Stimulated activated CD8-positive, alpha-beta memory T cell treated with anti-CD3 and anti-CD28 coated beads, Interleukin-15, amount 100 ng/mL, for 4 hours (primary cell): ENCODE results near the gene CST5.
"Not testable (repeated sequence)": the region's sequence is repeated elsewhere in the genome, so short reads cannot be mapped to it uniquely, and the experiment has no call there.

Experiments
- DNase-seq, 2 donors: peaks; one replicate each; pipeline ENCODE4 v3.0.0-alpha.2; 2020; ENCODE audit warnings: low read depth in 2 of 2

CST5 gene

DNA sequence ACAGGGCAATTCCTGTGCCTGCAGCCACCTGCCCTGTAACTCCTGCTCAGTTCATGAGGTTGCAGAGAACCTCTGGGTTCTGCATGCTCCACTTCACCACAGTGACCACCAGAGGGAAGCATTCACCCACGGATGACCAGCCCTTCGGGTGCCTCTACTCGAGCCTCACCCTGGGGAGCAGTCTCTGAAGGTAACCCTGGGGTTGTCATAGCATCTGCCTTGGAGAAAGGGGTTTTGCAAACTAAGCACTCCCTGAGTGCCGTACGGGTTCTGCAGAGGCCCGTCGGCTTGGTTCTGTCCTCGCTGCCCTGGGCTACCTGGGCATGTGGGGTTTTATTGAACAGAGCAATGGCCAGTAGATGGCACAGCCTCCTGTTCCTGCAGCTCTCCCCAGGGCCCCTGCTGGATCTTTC lies 10.2 kb upstream of the CST5 start:
- peak; percentile 4 to 24 for DNase-seq

DNA sequence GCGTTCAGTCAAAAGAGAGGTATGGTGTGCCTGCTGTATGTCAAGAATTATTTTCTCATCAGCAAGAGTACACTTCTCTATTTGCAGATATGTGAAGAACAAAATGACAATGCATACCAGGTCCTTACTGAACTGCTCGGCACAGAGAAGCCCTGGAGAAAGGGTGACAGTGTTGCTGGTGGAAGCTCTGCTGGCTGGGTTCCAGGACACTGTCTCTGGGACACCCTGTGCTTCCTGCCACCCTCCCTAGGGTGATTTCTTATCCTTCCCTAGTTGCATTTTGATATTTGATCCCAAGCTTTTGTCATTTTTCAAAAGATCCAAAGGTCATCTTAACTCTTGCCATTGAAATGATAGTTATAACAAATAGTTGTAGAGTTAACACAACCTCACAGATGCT lies 8.3 kb upstream of the CST5 start:
- DNase-seq: no peak

DNA sequence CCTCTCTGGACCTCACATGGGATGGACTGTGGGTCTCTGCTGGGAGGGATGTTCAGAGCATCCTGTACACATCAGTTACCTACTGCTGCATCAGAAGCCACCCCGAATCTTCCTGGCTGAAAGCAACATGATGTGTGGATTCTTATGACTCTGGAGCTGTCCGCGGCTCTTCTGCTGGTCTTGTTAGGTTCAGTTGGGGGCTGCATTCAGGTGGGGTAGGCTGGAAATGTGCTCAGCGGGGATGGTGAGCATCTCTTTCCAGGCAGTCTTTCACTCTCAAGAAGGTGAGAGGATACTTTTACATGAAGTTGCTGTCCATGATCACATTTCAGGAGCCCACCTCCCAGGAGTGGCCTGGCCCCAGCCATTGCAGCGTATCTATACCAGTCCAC lies 5.2 kb upstream of the CST5 start:
- DNase-seq: no peak

DNA sequence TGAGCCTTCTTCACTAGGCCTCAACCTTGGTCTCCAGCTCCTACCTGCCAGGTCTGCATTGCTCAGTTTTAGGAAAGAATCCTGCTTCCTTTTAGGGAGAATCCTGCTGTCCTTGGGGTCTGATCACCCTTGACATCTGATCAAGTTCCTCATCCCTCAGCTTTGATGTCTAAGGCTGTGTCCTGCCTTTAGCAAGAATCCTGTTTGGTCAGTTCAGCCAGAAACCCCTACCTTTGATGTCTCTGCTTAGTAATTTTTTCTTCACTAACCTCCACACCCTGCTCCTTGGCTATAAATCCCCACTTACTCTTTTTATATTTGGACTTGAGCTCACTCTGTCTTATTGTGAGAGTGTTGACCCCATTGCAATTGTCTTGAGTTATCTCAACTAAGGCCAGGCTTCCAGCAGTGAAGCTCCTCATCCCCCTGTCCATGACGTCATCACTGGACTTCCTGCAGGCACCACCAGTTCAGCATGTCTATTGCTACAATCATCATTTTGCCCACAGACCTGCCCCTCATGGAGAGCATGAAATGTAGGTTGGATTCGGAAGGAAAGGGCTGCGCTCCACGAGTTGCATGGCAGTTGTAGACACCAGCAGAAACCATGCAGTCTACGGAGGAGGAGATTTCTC lies 4.7 kb upstream of the CST5 start:
- no peak for DNase-seq

DNA sequence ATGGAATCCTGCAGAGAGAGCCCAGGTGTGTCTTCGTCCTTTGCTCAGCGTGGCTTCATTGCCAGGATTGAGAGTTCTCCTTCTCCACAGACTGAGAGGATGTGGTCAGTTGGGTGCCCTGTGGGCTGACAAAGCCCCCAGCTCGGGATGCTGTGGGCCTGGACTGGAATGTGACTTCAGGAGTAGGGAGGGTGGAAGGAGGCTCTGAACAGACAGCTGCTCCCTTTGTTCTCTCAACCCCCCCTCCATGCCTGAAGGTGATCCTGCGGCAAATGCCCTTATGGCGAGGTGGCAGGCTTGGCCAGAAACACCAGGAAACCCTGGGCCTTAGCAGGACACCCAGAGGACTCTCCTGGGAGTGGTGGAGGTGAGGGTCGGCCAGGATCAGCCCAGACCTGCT lies 1.8 kb upstream of the CST5 start:
- no peak for DNase-seq

DNA sequence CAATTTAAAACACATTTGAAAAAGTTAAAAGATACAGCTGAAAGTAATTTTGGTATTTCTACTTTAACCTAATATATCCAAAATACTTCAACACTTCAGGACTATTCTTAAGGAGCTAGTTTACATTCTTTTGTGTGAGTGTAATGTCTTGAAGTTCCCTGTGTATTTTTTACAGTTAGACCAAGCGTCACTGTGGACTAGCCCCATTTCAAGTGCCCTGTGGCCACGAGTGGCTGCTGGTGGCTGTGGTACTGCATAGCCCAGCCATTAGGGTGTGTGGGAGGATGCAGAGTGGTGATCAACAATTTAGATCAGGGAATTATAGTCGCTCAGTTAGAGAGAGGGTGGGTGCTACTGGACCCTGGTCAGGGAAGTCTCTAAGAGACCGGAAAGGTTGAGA lies 869 bp upstream of the CST5 start:
- no peak for DNase-seq

DNA sequence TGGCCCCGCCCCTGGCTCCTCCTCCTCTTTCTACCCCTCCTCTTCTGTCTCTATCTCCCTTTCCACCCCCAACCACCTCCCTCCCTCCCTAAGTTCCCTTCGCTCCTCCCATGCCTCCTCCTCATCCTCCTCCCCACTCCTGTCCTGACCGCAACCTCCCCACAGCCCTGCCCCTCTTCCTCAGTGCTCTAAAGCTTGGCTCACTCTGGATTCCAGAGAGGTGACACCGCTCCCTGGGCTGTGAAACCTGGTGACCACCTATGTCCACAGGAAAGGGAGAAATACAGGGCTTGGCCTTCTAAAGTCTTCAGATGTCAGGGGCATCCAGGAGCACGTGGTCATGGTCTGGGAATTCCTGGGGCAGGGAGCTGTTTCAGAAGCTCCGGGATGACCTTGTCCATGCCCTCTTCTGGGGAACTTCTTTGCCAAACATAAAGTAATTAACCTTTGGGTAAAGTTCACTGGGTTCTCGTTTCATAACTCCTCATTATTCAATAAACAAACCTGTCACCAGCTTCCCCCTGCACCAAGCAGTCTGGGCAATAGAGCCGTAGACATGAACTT lies 345 bp upstream of the CST5 start:
- no peak for DNase-seq

DNA sequence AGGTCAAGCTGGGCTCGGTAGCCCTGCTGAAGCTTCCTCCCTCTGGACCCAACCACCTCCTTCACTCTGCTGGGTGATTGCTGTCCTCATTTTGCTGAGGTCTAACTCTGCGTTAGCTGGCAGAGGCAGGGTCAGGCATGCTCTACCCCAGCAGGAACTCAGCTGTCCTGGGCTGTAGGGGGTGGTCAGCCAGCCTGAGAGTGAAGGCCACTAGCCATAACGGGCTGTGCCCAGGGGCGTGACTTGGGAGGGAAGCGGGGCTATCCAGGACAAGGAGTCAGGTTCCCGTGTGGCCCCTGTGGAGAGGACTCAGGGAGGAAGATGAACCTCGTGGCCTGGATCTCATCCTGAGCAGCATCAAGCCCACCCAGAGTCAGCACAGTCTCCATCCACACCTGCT lies 761 bp downstream of the CST5 start:
- no peak for DNase-seq

DNA sequence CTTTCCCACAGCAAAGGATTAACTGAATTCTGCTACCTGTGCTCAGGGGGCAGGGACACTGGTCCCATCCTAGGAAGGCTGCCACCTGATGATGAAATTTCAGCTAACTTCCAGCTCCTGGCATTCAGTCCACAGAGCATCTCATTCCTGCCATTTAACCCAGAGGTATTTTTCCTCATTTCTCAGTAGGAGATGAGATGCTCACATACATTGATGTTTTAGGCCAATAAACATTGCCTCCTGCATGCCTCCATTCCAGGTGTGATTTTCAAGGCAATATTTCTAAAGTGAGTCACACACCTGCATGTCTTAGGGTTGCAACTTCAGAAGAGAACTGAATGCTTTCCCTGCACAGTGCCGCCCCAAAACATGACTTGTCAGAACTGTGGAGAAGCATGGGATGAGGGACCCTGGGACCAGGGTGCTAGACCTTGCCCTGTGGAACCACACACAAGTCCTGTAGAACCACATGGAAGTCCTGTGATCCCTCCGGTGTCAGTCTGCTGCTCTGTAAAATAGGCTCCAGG lies 1.5 kb downstream of the CST5 start:
- DNase-seq: not testable (repeated sequence)

DNA sequence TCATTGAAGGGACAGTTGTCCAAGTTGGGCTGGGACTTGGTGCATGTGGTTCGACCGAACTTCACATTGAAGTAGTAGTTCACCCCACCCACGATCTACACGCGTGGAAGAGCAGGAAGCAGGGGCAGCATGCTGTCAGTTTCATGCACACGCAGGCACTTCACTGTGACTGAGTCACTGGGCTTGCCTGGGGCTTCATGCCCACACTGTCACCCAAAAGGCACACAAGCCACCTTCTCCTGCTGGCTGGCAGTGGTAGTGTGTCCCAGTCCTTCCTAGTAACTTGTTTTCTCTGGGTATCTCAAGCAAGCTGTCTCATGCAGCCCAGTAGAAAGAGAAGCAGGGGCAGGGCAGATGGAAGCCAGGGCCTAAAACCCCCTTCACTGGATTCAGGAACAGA lies 2.0 kb downstream of the CST5 start:
- DNase-seq: no peak

DNA sequence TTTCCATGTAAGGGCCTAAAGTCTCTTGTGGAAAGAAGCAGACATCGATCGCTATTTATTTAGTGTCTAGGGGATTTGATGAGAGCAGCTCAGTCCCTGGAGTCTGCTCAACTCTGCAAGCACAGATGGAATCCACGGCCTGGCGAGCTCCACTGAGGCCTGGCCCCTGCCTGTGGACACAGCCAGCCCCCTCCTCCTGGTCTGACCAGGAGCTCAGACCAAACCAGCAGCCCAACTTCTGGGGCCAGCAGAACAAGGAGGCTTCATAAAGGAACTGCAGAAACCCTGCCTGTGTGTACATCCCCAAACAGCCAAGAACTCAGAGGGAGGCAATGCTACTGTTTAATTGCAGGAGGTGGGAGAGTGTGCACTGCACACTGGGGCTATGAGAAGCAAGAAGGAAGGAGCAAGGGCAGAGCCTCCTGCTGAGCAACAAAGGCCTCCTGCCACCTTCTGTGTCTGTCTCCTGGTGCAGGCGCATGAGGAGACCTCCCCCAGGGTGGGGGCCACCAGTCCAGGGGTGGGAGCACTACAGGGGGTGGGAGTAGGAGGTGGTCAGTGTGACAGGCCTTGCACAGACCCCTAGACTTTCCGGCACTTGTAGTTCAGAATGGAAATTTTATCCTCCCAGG lies 3.8 kb downstream of the CST5 start:
- no peak for DNase-seq

DNA sequence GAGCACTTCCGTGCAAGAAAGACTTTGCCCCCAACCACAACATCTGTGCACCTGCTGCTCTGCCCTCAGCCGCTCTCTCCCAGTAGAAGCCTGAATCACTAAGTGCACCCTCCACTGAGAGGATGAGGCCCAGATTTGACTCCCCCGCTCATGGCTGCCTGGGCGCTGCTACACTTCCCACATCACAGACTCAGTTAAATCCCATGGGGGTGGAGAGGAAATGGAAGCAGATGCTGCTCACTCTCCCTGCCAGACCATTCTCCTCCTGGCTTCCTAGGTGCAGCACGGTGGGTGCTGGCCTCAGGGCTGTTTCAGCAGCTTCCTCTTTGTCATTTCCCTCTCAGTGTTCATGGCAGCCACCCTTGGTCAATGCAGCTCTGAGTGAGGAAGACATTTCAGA lies 4.8 kb downstream of the CST5 start:
- no peak for DNase-seq

DNA sequence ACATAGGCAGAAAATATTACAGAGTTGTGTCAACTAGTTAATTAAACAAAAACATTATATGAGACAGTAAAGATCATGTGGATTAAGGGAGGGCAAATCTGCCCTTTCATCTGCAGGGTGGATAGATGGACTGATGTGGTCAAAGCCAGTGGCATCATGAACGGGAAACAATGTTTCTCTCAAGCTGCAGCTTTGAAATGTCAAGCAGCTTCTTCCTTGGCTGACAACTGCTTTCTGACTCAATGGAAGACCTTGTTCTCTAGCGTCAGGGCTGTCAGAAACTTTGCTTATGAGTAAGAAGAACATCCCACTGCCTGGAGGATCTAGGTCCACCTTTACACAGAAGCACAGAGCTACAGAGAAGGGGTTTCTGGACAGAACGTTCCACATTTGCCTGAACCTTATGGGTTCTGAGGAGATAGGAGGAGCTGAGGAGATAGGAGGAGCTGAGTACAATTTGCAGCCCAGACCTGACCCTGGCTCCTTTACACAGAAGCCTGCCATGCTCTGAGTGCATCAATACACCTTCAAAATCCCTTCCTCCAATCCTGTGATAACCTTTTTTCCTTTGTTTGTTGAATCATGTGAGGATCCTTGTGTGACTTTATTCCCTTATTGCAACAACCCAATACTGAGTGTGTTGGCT lies 6.1 kb downstream of the CST5 start:
- DNase-seq: no peak

DNA sequence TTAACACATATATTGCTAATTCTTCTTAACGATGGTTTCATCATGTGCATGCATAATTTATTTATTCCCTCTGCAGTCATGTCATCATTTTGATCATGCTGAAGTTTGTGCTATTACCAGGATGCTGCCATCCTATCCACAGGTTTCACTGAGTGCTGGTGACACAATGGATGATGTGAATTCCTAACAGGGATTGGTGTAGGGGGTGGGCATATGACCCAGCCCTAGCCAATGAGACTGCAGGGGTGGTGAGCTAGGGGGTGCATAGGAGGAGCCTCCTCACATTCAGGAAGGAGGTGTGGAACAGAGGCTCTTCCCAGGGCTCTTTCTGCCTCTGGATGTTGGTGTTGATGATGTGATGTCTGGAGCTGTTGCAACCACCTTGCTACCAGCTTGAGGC lies 7.5 kb downstream of the CST5 start:
- DNase-seq: no peak

DNA sequence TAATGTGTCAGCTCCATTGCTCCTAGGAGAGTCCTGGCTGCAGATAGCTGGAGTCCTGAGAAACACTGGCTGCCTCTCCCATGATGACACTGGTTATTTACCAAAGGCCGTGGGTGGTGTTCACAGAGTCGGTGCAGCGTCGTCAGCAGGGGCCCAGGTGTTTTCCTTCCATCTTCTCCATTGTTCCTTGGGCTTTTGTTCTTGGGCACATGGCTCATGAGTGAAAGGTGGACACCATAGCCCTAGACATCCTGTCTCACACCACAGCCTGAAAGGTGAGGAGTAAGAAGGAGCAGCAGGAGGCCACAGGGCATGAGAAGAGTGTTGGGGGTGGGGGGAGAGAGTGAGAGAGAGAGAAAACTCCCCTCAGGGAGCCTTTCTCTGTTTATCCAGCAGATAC lies 9.1 kb downstream of the CST5 start:
- no peak for DNase-seq

DNA sequence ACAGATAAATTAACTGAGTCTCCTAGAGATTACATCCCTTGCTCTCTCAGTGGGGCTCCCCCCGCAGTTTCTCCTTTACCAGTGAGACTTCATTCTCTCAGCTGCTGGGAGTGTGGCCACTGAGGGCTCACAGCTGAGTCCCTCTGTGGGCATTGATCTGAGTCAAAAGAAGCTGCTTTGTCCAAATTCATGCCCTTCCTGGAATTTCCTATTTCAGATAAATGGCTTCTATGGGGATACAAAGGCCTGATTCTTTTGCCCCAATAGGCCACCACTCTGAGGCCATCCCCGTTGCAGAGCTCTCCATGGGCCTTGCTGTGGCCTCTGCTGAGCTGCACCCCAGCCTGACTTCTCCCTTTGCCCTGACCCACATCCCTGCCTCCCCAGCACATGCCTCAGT lies 10.0 kb downstream of the CST5 start:
- DNase-seq: no peak

DNA sequence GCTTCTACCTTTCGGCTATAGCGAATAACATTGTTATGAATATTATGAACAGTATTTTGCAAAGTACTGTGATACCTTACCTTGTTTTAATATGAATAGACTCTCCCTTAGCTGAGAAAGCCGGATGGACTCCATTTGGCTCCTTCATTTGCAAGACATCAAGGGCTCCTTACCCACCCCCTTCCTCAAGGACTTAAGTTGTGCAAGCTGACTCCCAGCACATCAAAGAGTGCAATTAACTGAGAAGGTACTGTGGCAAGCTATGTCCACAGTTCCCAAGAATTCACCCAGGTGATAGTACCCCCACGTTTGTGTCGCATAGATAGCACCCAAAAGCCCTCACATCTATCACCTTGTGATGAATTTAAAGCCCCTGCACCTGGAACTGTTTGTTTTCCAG lies 11.2 kb downstream of the CST5 start:
- no peak for DNase-seq

DNA sequence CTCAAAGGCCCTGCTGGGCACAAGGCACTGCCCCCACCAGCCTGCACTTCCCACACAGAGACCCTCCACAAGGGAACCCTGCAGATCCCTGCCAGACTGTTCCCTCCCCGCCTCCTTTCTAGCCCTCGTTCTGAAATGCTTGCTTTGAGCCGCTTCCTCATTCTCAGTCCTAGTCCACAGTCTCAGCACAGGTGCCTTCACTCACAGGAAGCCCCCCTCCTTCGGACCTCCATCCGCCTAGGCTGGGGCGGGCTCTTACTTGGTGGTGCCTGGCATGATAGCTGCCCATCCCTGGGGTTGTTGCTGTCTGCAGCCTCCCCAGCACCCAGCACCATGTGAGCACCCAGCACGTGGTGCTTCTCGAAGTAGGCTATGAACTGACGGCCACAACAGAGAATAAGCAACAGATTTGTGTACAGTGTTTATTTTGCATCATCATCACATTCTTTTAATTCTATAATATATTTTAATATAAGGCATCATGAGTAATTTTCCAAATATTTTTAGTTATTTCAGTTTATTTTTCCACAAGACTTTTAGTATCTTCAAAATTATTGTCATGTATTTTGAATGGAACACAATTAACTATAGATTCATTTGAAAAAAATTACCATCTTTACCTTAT lies 12.3 kb downstream of the CST5 start:
- no peak for DNase-seq

DNA sequence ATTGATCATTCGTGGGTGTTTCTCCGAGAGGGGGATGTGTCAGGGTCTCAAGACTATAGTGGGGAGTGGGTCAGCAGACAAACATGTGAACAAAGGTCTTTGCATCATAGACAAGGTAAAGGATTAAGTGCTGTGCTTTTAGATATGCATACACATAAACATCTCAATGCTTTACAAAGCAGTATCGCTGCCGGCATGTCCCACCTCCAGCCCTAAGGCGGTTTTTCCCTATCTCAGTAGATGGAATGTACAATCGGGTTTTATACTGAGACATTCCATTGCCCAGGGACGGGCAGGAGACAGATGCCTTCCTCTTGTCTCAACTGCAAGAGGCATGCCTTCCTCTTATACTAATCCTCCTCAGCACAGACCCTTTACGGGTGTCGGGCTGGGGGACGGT lies 18.8 kb downstream of the CST5 start:
- not testable (repeated sequence) for DNase-seq

DNA sequence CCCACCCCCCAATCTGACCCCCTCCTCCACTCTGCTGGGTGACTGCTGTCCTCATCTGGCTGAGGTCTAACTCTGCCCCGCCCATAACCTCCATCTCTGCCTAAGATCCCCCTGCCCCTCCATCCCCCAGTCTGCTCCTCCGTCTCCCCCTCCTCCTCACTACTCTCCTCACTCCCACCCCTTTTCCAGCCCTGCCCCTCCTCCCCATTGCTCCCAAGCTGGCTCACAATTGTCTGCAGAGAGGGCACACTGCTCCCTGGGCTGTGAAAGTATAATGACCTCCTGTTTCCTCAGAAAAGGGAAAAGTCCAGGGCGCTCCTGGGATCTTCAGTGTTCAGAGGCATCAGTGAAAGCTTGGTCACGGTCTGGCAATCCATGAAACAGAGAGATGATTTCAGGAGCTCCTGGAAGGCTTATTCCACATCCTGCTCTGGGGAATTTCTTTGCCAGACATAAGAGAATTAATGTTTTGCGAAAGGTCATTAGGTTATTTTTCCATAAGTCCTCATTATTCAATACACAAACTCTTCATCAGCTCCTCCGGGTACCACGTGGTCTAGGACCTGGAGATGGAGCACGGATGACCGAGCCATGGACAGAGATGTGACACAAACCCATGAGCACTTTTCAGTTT lies 21.5 kb downstream of the CST5 start:
- DNase-seq: no peak

DNA sequence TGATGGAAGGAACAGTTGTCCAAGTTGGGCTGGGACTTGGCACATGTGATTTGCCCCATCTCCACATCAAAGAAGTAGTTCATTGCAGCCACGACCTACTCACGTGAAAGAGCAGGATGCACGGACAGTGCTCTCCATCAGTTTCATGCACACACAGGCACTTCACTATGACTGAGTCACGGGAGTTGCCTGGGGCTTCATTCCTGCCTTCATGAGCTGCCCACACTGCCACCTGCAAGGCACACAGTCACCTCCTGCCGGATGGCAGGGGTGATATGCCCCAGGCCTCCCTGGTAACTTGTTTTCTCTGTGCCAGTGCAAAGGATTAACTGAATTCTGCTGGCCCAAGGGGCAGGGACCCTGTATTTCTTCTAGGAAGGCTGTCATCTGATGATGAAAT lies 22.8 kb downstream of the CST5 start:
- DNase-seq: no peak

DNA sequence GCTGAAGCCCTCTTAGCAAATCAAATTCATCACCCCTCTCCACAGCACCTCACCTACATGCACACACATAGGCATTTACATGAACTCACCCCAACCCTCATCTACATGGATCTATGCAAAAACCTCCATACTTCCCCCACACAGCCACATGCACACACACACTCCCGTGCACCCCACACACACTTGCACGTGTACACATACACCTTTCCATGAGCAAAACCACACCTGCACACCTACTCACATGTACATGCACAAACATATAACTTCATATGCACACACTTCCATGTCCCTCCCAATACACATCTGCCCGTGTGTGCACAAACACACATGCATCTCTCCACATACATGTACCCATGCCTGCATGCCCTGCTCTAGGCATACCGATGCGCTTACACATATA lies 23.3 kb downstream of the CST5 start:
- no peak for DNase-seq
